Fibroblast of villous mesenchyme (primary cell): ENCODE results near the gene LAMC1. TPM values are rescaled to one million over a fixed set of nuclear protein-coding genes. Genes with fewer than 3 reads are reported as not detected.

Experiments
- DNase-seq: peaks from one replicate; pipeline ENCODE4 v3.0.0-alpha.2; 2010; ENCODE audit warnings: low read depth
- H3K4me3 ChIP-seq: 2 replicates; pipeline ENCODE4 v1.5.1; 2011; ENCODE audit warnings: low read depth, mild to moderate bottlenecking, low read length
- CTCF ChIP-seq: IDR thresholded peaks from 2 replicates; pipeline ENCODE4 v1.5.1; 2012; ENCODE audit warnings: low read depth, mild to moderate bottlenecking, low read length; ENCODE audit not compliant: insufficient read depth
- total RNA-seq: library from RNA; depleted of rRNA; stranded (reverse); fragments of >200 nt; gene quantifications from 2 replicates; pipeline ENCODE4 v1.2.3, GENCODE V29; 2012

The LAMC1 gene
- total RNA-seq, 1 donor, result 761 TPM

DNA sequence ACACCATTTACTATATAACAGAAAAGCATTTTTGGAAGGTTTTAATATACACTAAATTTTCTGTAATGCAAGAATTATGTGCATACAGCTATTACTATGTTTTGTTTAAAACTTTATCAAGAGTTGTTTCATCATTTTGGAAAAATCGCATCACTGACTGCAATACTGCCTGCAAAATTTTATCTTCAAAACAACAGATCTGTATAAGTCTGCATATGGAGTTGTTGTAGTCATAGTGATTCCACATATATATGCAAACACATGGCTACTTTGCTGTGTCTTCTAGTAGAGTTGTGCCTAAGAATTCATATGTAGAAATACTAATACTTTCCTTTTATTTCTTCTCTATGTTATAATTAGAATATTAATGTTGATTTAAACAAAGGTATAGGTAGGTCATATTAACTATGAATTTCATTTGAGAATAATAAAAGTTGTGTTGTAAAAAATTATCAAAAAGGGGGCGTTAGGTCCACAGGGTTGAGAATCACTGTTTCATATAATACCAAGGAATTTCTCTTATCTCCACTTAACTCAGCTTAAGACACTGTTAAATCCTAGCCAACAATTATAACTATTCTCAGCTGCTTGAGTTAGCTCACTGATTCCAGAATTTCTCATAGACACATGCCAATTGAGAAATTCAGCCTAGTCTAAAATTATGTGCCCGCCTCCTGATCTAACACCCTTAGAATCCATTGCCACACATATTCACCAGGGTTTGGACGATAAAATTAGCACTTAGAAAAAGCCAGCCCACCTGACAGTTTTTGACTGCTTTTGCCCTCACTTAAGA is 22.9 kb upstream of the LAMC1 start:
- peak; percentile 17 for DNase-seq
- no peak overlapping the region for H3K4me3 ChIP-seq
- TF ChIP-seq CTCF, result no peak

- no peak for DNase-seq
- H3K4me3 ChIP-seq, result no peak overlapping the region
- no peak for TF ChIP-seq CTCF
Measured at GRCh38 chr1:183002267-183002666, 21.0 kb upstream of the LAMC1 start.

- no peak for TF ChIP-seq CTCF
- H3K4me3 ChIP-seq, result no peak overlapping the region
- peak; percentile 79 for DNase-seq
Measured at GRCh38 chr1:183002797-183003196, 20.4 kb upstream of the LAMC1 start.

GRCh38 chr1:183003203-183003602 is 20.0 kb upstream of the LAMC1 start:
- no peak overlapping the region for H3K4me3 ChIP-seq
- no peak for TF ChIP-seq CTCF
- DNase-seq, result peak; percentile 79

DNA sequence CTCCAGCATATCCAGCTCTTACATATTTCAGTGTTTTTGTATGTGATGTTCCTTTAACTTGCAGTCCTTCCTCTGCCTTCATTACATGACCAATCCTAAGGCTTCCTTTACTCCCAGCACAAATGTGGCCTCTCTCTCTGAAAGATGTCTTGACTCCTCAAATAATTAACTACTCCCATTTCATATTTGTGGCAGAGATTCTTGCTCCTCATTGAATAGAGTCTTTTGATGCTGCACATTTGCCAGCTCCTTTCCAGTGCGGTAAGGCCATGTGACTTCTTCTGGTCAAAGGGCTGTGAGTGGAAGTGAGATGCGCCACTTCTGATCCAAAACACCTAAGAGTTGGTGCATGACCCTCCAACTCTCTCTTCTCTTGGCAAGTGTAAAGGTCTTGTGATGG is 19.1 kb upstream of the LAMC1 start:
- no peak overlapping the region for H3K4me3 ChIP-seq
- TF ChIP-seq CTCF, result no peak
- DNase-seq, result no peak

DNA sequence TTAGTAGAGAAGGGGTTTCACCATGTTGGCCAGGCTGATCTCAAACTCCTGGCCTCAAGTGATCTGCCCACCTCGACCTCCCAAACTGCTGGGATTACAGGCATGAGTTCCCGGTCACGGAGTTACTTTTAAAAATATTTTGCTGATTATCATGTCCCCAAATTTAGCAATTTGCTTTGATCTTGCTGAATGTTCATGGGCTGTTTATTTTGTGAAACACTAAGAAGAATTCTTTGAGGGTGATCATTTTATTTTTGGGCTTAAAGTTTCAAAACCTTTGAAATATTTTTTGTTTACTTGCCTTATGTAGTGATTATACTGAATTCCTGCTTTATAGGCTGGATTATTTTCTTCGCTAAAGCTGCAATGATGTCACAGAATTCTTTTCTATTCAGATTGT is 11.4 kb upstream of the LAMC1 start:
- DNase-seq, result peak; percentile 59
- no peak for TF ChIP-seq CTCF
- no peak overlapping the region for H3K4me3 ChIP-seq
